Osteoblast (primary cell): ENCODE measurements around the gene MDFIC. TPM values are rescaled to one million over a fixed set of nuclear protein-coding genes. Genes with fewer than 3 reads are reported as not detected.
A peak's percentile ranks its signal among the peaks of the same experiment; 100 is the strongest.

Source experiments
- DNase-seq: peaks from one replicate; pipeline ENCODE4 v3.0.0; 2011; ENCODE audit warnings: low spot score, mixed read lengths; ENCODE audit not compliant: insufficient read length; ENCODE audit errors: missing footprints
- H2AFZ ChIP-seq: 2 replicates; pipeline ENCODE4 v1.6.0; 2011; ENCODE audit warnings: mild to moderate bottlenecking, low read length
- H3K27ac ChIP-seq: 2 replicates; pipeline ENCODE4 v1.5.1; 2011; ENCODE audit warnings: mild to moderate bottlenecking, low read depth, low read length, moderate library complexity
- H3K27me3 ChIP-seq: 2 replicates; pipeline ENCODE4 v1.6.0; 2012; ENCODE audit warnings: mild to moderate bottlenecking, control low read depth, inconsistent platforms, low read length, moderate library complexity; ENCODE audit not compliant: insufficient read depth
- H3K36me3 ChIP-seq: 2 replicates; pipeline ENCODE4 v1.5.1; 2011; ENCODE audit warnings: mild to moderate bottlenecking, low read length, control low read depth, moderate library complexity; ENCODE audit not compliant: insufficient read depth
- H3K4me1 ChIP-seq: 2 replicates; pipeline ENCODE4 v1.5.1; 2011; ENCODE audit warnings: mild to moderate bottlenecking, low read length, control low read depth, moderate library complexity; ENCODE audit not compliant: insufficient read depth
- H3K4me2 ChIP-seq: 2 replicates; pipeline ENCODE4 v1.6.0; 2011; ENCODE audit warnings: mild to moderate bottlenecking, low read length; ENCODE audit not compliant: insufficient read depth
- H3K4me3 ChIP-seq: fragments of 200-600 bp; sonication (generic); 3 replicates; pipeline ENCODE4 v1.5.1; 2012; ENCODE audit warnings: mild to moderate bottlenecking, low read length, inconsistent platforms; ENCODE audit not compliant: insufficient read depth
- H3K79me2 ChIP-seq: 2 replicates; pipeline ENCODE4 v1.6.0; 2012; ENCODE audit warnings: mild to moderate bottlenecking, low read length, control low read depth, inconsistent platforms; ENCODE audit not compliant: insufficient read depth
- H3K9me3 ChIP-seq: 2 replicates; pipeline ENCODE4 v1.5.1; 2011; ENCODE audit warnings: low read depth, low read length, control low read depth
- H4K20me1 ChIP-seq: 2 replicates; pipeline ENCODE4 v1.6.0; 2012; ENCODE audit warnings: mild to moderate bottlenecking, low read length, control low read depth; ENCODE audit not compliant: insufficient read depth
- total RNA-seq: library from RNA; depleted of rRNA; stranded (reverse); fragments of >200 nt; gene quantifications from 2 replicates; pipeline ENCODE4 v1.2.3, GENCODE V29; 2012
- TF ChIP-seq, protein P1 (sequence below): IDR thresholded peaks from 2 replicates; pipeline ENCODE4 v1.5.1; 2011; ENCODE audit warnings: mild to moderate bottlenecking, low read depth, low read length, moderate library complexity; ENCODE audit errors: extremely low read depth

Gene MDFIC
- total RNA-seq, 1 donor = 68.8 TPM

DNA sequence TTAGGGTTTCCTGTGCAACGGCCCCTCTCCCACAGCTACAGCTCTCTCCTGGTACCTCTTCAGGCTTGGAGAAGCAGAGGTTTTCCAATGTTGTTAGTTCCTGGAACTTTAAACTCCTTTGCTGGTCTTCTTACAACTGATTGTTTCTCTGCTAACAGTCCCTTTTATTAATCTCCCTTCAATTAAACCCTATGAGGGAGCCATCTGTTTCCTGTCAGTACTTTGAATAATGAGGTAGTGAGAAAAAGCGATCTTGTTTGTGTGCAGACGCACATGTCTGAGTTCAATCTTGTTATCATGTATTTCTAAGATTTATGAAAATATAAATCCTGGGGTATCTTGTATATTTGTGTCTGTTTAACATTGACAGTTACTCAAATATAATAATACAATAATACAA is 102.4 kb downstream of the MDFIC start:
- Histone ChIP-seq H3K9me3 (no peaks in the 10 kb centered on the region), H3K27me3 (no peaks in the 10 kb centered on the region), H3K4me1 (no peaks in the 10 kb centered on the region), H3K4me2 (no peak overlapping the region), H3K79me2 (no peaks in the 10 kb centered on the region), H2AFZ (no peak overlapping the region), H3K4me3 (no peak overlapping the region), H3K27ac (no peak overlapping the region), H4K20me1 (no peaks in the 10 kb centered on the region), H3K36me3 (no peaks in the 10 kb centered on the region)
- TF ChIP-seq, protein P1, sequence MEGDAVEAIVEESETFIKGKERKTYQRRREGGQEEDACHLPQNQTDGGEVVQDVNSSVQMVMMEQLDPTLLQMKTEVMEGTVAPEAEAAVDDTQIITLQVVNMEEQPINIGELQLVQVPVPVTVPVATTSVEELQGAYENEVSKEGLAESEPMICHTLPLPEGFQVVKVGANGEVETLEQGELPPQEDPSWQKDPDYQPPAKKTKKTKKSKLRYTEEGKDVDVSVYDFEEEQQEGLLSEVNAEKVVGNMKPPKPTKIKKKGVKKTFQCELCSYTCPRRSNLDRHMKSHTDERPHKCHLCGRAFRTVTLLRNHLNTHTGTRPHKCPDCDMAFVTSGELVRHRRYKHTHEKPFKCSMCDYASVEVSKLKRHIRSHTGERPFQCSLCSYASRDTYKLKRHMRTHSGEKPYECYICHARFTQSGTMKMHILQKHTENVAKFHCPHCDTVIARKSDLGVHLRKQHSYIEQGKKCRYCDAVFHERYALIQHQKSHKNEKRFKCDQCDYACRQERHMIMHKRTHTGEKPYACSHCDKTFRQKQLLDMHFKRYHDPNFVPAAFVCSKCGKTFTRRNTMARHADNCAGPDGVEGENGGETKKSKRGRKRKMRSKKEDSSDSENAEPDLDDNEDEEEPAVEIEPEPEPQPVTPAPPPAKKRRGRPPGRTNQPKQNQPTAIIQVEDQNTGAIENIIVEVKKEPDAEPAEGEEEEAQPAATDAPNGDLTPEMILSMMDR = no peak
- DNase-seq = no peak

DNA sequence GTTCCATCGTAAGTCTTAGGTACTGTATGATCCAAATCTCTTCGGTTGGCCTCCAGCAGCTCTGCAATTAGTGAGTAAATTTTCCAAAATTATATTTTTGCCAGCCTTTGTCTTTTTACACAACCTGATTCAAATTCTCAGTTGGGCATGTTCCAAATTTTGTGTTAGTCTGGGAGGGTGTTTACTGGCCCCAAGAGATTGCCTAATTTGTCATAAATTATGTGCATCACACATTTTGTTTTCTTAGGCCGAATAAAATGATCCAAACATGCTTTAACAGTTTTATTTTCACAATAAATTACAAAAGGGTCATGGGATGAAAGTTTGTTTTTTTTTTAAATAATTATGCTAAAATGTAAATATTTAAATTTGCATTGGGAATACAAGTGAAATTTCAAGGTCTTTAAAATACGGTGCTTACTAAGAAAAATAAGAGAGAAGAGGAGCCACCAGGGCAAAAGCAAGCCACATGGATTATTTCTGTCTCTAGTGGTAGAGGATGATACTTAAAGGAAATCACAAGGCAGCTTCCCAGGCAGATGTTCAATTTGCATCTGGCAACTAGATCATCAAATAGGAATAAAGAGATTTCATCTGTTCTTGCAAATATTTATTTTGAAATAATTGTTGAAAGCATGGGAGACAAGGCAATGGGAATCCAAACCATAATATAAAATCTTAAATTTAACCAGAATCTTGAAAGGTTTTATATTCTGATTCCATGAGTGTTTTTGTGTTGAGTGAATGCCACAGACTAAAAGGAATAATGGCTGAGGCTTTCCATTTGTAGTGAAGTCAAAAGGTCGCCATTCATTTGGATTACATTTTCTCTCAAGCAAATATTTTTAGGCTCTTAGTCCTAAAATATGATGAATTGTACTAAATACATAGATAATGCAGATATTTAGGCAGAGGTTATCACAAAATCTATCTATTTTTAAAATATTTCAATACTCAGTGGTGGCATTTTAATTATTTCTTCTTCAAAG is 111.1 kb downstream of the MDFIC start:
- H3K79me2 ChIP-seq = no peaks in the 10 kb centered on the region
- DNase-seq = no peak

DNA sequence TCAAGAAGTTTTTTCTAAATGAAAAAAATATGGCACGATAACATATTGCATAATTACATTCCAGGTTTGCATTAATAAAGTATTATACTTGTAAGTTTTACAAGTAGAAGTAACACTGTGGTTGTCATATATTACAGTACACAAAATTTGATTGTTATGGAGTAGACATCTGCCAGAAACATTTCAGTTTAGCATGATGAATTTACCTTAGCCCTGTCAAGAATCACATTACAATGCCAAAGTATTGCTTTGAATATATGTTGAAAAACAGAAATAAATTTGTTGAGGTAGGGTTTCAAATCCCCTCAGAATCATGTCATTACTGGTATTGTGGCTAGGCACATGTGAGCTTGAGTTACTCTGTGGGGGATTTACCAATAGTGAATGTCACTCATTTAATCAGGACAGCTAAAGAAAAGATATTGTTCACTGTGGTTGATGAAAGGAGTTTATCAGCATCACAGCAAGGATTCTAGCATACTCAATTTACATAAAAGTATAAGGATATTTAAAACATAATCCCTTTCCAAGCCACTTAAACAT is 112.1 kb downstream of the MDFIC start:
- H3K27ac ChIP-seq = no peak overlapping the region
- TF ChIP-seq, protein P1 = no peak
- no peak overlapping the region for H3K4me3 ChIP-seq
- H3K79me2 ChIP-seq = no peaks in the 10 kb centered on the region
- H3K9me3 ChIP-seq = no peaks in the 10 kb centered on the region
- no peaks in the 10 kb centered on the region for H4K20me1 ChIP-seq
- no peaks in the 10 kb centered on the region for H3K4me1 ChIP-seq
- H3K27me3 ChIP-seq = no peaks in the 10 kb centered on the region
- H3K36me3 ChIP-seq = no peaks in the 10 kb centered on the region
- no peak for DNase-seq
- H3K4me2 ChIP-seq = no peak overlapping the region
- no peak overlapping the region for H2AFZ ChIP-seq

More for the DNA sequence above, 111.1 kb downstream of the MDFIC start:
- H4K20me1 ChIP-seq = no peaks in the 10 kb centered on the region
- no peaks in the 10 kb centered on the region for H3K9me3 ChIP-seq
- H3K4me3 ChIP-seq = no peak overlapping the region
- no peak overlapping the region for H3K27ac ChIP-seq
- H3K27me3 ChIP-seq = no peaks in the 10 kb centered on the region
- H2AFZ ChIP-seq = no peak overlapping the region
- no peaks in the 10 kb centered on the region for H3K4me1 ChIP-seq
- no peaks in the 10 kb centered on the region for H3K36me3 ChIP-seq
- TF ChIP-seq, protein P1 = peak; percentile 5
- no peak overlapping the region for H3K4me2 ChIP-seq

DNA sequence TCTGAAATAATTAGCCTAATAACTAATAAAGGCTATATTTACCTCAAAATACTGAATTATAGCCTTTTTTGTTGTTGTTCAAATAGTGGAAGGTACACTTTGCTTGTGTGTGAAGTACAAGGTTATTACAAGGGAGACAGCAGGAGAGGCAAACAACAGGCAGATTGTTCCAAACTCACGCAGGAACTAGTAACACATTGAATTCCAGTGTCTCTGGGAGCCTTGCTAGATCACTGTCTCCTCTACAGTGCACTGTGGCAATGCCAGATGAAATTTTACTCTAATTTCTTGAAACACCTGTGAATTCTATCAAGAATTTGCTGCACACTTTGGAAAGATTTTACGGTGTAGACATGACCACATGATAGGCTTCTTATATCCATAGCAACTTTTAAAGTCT is 112.6 kb downstream of the MDFIC start:
- no peak overlapping the region for H3K4me2 ChIP-seq
- no peaks in the 10 kb centered on the region for H3K27me3 ChIP-seq
- no peaks in the 10 kb centered on the region for H3K36me3 ChIP-seq
- no peaks in the 10 kb centered on the region for H4K20me1 ChIP-seq
- no peak for DNase-seq
- H3K4me1 ChIP-seq = no peaks in the 10 kb centered on the region
- TF ChIP-seq, protein P1 = no peak
- H3K9me3 ChIP-seq = no peaks in the 10 kb centered on the region
- no peak overlapping the region for H3K4me3 ChIP-seq
- H2AFZ ChIP-seq = no peak overlapping the region
- H3K79me2 ChIP-seq = no peaks in the 10 kb centered on the region
- no peak overlapping the region for H3K27ac ChIP-seq
